HuH-7 (cell line): ENCODE results near the gene COL23A1.

Experiments used
- DNase-seq: peaks from one replicate; pipeline ENCODE4 v3.0.0; 2011; ENCODE audit warnings: low spot score

COL23A1 gene

GRCh38 chr5:178588769-178589168 is 1.4 kb downstream of the COL23A1 start:
- no peak for DNase-seq

- DNase-seq: no peak
These were observed 2.2 kb downstream of the COL23A1 start for GRCh38 chr5:178587763-178588611.

- DNase-seq: no peak
These were observed 3.8 kb downstream of the COL23A1 start for GRCh38 chr5:178586396-178586795.

GRCh38 chr5:178585421-178585820 is 4.8 kb downstream of the COL23A1 start:
- peak; percentile 42 for DNase-seq

GRCh38 chr5:178583279-178583678 is 6.9 kb downstream of the COL23A1 start:
- no peak for DNase-seq

- DNase-seq: no peak
These were observed 7.9 kb downstream of the COL23A1 start for GRCh38 chr5:178582291-178582690.

GRCh38 chr5:178581621-178582020 is 8.6 kb downstream of the COL23A1 start:
- DNase-seq: no peak

- DNase-seq: no peak
These were observed 9.8 kb downstream of the COL23A1 start for GRCh38 chr5:178580271-178580955.

- no peak for DNase-seq
These were observed 12.2 kb downstream of the COL23A1 start for GRCh38 chr5:178577944-178578343.

- DNase-seq: no peak
These were observed 12.8 kb downstream of the COL23A1 start for GRCh38 chr5:178577376-178577839.

- no peak for DNase-seq
These were observed 13.4 kb downstream of the COL23A1 start for GRCh38 chr5:178576591-178577351.

GRCh38 chr5:178573216-178573615 is 17.0 kb downstream of the COL23A1 start:
- no peak for DNase-seq

GRCh38 chr5:178572617-178573016 is 17.6 kb downstream of the COL23A1 start:
- no peak for DNase-seq

- DNase-seq: no peak
These were observed 20.7 kb downstream of the COL23A1 start for GRCh38 chr5:178569485-178569884.

GRCh38 chr5:178564811-178565550 is 25.2 kb downstream of the COL23A1 start:
- no peak for DNase-seq

- no peak for DNase-seq
These were observed 25.8 kb downstream of the COL23A1 start for GRCh38 chr5:178564397-178564796.

GRCh38 chr5:178563621-178564020 is 26.6 kb downstream of the COL23A1 start:
- no peak for DNase-seq

- no peak for DNase-seq
These were observed 28.4 kb downstream of the COL23A1 start for GRCh38 chr5:178561746-178562264.

- no peak for DNase-seq
These were observed 29.3 kb downstream of the COL23A1 start for GRCh38 chr5:178560911-178561310.

- DNase-seq: no peak
These were observed 32.8 kb downstream of the COL23A1 start for GRCh38 chr5:178557416-178557815.

- DNase-seq: no peak
These were observed 34.4 kb downstream of the COL23A1 start for GRCh38 chr5:178555771-178556211.

- DNase-seq: no peak
These were observed 35.2 kb downstream of the COL23A1 start for GRCh38 chr5:178555005-178555404.
